ENCODE data around the gene GRM5.
A peak's percentile ranks its signal among the peaks of the same experiment; 100 is the strongest.

GRM5 gene

GRCh38 chr11:88618327-88619070 is 447.3 kb downstream of the GRM5 start:
- DNase-seq (ENCODE audit: low read depth in 2 of 2), result no peak

GRCh38 chr11:88617226-88617625 is 448.6 kb downstream of the GRM5 start:
- DNase-seq (ENCODE audit: low read depth in 2 of 2), result no peak

GRCh38 chr11:88604260-88604659 is 461.5 kb downstream of the GRM5 start:
- no peak for DNase-seq (ENCODE audit: low read depth in 2 of 2)

- no peak for DNase-seq (ENCODE audit: low read depth in 2 of 2)
Measured at GRCh38 chr11:88603091-88603867, 462.5 kb downstream of the GRM5 start.

- no peak for DNase-seq (ENCODE audit: low read depth in 2 of 2)
Measured at GRCh38 chr11:88597387-88597786, 468.4 kb downstream of the GRM5 start.

GRCh38 chr11:88596786-88597185 is 469.0 kb downstream of the GRM5 start:
- DNase-seq (ENCODE audit: low read depth in 2 of 2), result no peak

- DNase-seq (ENCODE audit: low read depth in 2 of 2), result no peak
Measured at GRCh38 chr11:88594274-88594950, 471.4 kb downstream of the GRM5 start.

- no peak for DNase-seq (ENCODE audit: low read depth in 2 of 2)
Measured at GRCh38 chr11:88590361-88590760, 475.4 kb downstream of the GRM5 start.

- DNase-seq (ENCODE audit: low read depth in 2 of 2), result no peak
Measured at GRCh38 chr11:88583251-88583650, 482.5 kb downstream of the GRM5 start.

GRCh38 chr11:88579466-88579865 is 486.3 kb downstream of the GRM5 start:
- no peak for DNase-seq (ENCODE audit: low read depth in 2 of 2)

GRCh38 chr11:88576741-88577140 is 489.0 kb downstream of the GRM5 start:
- no peak for DNase-seq (ENCODE audit: low read depth in 2 of 2)

GRCh38 chr11:88575916-88576315 is 489.9 kb downstream of the GRM5 start:
- DNase-seq (ENCODE audit: low read depth in 2 of 2), result no peak

GRCh38 chr11:88569342-88569741 is 496.4 kb downstream of the GRM5 start:
- DNase-seq (ENCODE audit: low read depth in 2 of 2), result no peak

- no peak for DNase-seq (ENCODE audit: low read depth in 2 of 2)
Measured at GRCh38 chr11:88555829-88556202, 510.0 kb downstream of the GRM5 start.

GRCh38 chr11:88555018-88555828 is 510.6 kb downstream of the GRM5 start:
- DNase-seq (ENCODE audit: low read depth in 2 of 2), result no peak

GRCh38 chr11:88553204-88553603 is 512.6 kb downstream of the GRM5 start:
- no peak for DNase-seq (ENCODE audit: low read depth in 2 of 2)

GRCh38 chr11:88552379-88553062 is 513.3 kb downstream of the GRM5 start:
- peak in 1 of 2 donors; percentile 10 for DNase-seq (ENCODE audit: low read depth in 2 of 2)

GRCh38 chr11:88544656-88545280 is 521.0 kb downstream of the GRM5 start:
- no peak for DNase-seq (ENCODE audit: low read depth in 2 of 2)

- peak; percentile 44 to 57 for DNase-seq (ENCODE audit: low read depth in 2 of 2)
Measured at GRCh38 chr11:88543902-88544655, 521.7 kb downstream of the GRM5 start.

- DNase-seq (ENCODE audit: low read depth in 2 of 2), result no peak
Measured at GRCh38 chr11:88541006-88541405, 524.8 kb downstream of the GRM5 start.
